Fibroblast of the aortic adventitia (primary cell): ENCODE results near the gene CD209. TPM values are rescaled to one million over a fixed set of nuclear protein-coding genes. Genes with fewer than 3 reads are reported as not detected.

Source experiments
- DNase-seq: peaks from one replicate; pipeline ENCODE4 v3.0.0-alpha.2; 2010; ENCODE audit warnings: low read depth
- H3K4me3 ChIP-seq: 2 replicates; pipeline ENCODE4 v1.5.1; 2011; ENCODE audit warnings: low read depth, mild to moderate bottlenecking, control low read depth, low read length, moderate library complexity
- CTCF ChIP-seq: IDR thresholded peaks from 2 replicates; pipeline ENCODE4 v1.5.1; 2011; ENCODE audit warnings: mild to moderate bottlenecking, low read length, control low read depth, inconsistent platforms; ENCODE audit not compliant: insufficient read depth
- total RNA-seq: library from RNA; depleted of rRNA; stranded (reverse); fragments of >200 nt; gene quantifications from 2 replicates; pipeline ENCODE4 v1.2.3, GENCODE V29; 2012; ENCODE audit warnings: low replicate concordance

The CD209 gene
- total RNA-seq, 1 donor = not detected

GRCh38 chr19:7715671-7716070 is 31.7 kb downstream of the CD209 start:
- no peak for TF ChIP-seq CTCF
- DNase-seq = no peak
- H3K4me3 ChIP-seq = no peak overlapping the region

- no peak for TF ChIP-seq CTCF
- DNase-seq = no peak
- no peak overlapping the region for H3K4me3 ChIP-seq
These were observed 36.7 kb downstream of the CD209 start for GRCh38 chr19:7710616-7711015.

- no peak for TF ChIP-seq CTCF
- no peak for DNase-seq
- no peak overlapping the region for H3K4me3 ChIP-seq
These were observed 37.3 kb downstream of the CD209 start for GRCh38 chr19:7709932-7710460.

- DNase-seq = no peak
- TF ChIP-seq CTCF = no peak
- H3K4me3 ChIP-seq = no peak overlapping the region
These were observed 40.3 kb downstream of the CD209 start for GRCh38 chr19:7706955-7707456.

- no peak for DNase-seq
- no peak overlapping the region for H3K4me3 ChIP-seq
- no peak for TF ChIP-seq CTCF
These were observed 41.0 kb downstream of the CD209 start for GRCh38 chr19:7706188-7706954.

- H3K4me3 ChIP-seq = no peak overlapping the region
- DNase-seq = no peak
- no peak for TF ChIP-seq CTCF
These were observed 41.7 kb downstream of the CD209 start for GRCh38 chr19:7705387-7706187.
